Measurements from ENCODE around the gene YKT6.

GRCh38 chr7:44217852-44218402 lies 17.1 kb downstream of the YKT6 start:
- TF ChIP-seq ZNF174 (tag by site-specific recombination; IDR thresholded peaks at IDR 0.05) (no peak), ZNF23 (tag by site-specific recombination; IDR thresholded peaks at IDR 0.05; ENCODE audit: borderline replicate concordance) (no peak), ZNF555 (tag by site-specific recombination; conservative IDR thresholded peaks at IDR 0.05) (no peak)

All from HEK293 (cell line).